Embryonic facial prominence (tissue), 1 donor: ENCODE measurements around the gene PCID2.

ENCODE experiments used
- DNase-seq: peaks from one replicate; pipeline ENCODE4 v3.0.0-alpha.2; 2016; ENCODE audit errors: extremely low spot score

PCID2 gene

DNA sequence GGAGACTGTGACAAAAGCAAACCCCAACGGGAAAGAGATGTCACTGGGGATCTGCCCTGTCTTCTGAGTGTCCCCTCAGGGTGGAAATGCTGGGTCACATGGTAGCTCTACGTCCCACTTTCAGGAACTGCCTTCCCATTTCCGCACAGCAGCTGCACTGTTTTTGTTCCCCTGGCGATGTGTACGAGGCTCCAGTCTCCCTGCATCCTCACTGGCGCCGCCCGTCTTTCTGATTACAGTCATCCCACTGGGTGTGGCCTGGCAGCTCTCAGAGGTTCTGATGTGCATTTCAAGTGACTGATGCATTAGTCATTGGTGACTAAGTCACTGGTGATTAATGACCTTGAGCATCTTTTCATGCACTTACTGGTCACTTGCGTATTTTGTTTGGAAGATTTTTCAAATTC is 21.2 kb downstream of the PCID2 start:
- DNase-seq: no peak

DNA sequence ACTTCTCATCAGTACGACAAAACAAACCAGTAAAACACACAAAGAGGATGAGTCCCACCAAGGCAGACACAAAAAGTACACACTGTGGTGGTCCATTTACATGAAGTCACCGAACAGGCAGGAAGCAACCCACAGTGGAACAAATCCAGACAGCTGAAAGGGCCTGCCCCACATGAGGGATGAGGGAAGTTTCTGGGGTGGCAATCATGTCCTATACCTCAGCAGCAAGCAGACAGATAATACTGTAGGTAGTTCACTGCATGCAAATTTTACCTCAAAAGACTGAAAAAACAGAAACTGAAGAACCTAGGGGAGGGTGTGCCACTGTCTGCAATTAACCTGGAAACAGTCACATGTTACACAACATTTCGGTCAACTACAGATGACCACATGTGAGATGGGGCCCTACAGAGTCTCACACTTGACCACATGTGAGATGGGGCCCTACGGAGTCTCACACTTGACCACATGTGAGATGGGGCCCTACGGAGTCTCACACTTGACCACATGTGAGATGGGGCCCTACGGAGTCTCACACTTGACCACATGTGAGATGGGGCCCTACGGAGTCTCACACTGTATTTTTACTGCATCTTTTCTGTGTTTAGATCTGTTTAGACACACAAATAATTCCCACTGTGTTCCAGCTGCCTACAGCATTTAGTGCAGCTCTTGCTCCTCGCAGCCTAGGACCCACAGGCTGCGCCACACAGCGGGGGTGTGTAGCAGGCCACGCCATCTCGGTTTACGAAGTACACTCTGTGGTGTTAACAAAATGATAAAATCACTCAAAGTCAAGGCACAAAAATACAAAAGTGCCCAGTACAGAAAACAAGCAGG is 22.2 kb downstream of the PCID2 start:
- DNase-seq: no peak

DNA sequence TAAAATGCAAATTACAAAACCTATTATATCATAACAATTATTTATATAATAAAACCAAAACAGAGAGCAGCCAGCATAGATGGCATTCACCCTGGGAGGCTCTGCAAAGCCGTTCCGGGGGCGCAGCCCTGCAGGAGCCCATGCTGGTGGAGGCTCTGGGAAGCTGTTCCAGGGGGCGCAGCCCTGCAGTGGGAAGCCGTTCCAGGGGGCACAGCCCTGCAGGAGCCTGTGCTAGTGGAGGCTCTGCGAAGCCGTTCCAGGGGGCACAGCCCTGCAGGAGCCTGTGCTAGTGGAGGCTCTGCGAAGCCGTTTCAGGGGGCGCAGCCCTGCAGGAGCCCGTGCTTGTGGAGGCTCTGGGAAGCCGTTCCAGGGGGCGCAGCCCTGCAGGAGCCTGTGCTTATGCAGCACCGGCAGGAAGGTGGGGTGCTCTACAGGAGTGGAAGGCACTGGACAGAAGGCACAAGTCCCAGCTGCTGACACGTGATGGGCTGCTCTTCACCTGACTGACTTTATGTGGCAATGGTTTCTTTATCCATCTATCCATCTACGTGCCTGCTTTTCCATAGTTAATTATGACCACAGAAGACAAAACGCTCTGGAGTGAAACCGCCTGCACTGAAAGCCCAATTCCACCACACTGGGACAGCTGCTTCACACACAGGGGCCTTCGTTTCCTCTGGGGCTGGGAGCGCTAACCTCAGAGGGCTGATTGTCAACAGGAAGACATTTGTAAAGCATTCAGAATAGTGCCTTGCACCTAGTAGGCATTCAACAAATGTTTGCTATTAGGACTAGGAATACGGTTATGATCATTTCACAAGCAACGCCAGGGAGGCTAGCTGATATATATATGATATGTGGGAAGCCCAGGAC is 23.7 kb downstream of the PCID2 start:
- no peak for DNase-seq

DNA sequence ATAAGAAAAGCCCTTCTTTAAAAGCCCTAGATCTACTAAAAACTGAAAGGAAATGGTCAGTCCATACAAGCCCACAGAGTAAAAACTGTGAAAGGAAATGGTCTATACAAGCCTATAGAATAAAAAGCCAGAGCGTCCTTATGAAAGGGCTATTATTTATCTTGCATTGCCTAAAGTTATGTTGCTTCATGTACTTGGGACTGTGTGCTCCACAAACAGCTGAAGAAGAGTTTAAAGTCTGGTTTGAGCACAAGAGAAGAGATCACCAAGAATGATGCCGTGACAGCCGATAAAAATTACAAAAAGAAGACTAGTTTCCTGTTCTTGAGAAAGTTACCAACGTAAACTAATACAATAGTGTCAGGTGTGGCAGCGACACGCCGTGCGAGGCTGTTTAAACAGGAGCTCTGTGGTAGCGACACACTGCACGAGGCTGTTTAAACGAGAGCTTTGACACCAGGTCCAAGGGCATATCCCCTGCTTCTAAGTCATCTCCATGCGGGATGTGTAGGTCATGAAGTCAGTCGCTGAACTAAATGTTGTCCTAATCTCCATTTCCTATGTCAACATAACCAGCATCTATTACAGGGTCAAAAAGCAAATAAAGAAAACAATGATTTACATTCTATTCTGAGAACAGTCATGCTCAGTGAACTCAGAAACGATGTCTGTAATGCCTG is 24.9 kb downstream of the PCID2 start:
- no peak for DNase-seq

DNA sequence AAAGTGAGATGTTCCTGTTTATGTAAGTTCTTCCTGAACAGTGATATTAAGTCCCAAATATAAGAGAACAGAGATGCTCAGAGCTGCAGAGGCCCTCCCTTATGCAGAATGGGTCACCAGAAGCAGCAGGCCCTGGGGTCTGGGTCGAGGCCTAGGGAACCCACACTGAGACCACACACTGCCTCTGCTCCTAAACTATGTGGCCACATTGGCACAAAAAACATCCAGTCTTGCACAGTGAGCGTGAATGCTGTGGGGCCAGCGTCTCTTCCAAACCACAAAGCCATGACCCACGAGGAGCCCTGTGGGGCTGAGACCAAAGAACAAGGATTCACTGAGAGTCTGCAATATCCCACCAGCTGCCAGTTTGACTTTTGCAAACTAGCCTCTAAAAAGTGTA is 26.4 kb downstream of the PCID2 start:
- DNase-seq: no peak

DNA sequence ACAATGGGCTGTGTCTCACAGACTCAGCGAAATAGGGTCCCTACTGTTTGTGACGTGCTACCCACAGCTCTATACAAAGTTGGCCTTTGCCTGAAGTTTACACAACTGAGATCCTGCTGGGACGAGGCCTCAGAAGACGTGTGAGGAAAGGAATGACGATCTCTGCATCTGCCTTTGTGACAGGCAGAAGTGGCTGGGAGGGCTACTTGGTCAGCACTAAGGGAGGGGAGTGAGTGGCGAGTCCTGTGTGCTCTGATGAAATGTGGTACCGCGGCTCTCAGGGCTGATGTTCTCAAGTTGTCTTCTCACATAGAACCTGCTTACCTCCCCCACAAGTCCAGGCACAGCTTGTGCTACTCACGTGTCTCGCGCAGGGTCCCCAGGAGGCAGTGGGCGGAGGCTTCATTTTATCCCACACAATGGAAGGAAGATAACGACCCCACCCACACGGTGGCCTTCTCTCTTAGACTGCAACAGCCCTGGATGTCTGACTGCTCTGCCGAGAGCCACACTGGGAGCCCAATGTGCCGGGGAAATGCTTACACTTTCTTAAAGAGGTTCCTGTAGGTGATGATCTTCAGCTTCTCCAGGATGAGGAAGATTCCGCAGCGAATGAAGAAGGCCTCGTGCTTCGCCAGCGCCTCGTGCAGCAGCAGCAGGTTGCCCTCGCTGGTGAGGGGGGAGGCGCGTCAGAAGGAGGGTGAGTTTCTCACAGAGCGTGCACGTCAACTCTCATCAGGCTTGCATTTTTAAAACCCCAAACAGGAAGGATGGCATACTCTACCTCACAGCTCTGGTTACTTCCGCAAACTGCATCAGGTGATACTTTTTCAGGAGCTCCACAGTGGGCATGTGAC is 28.9 kb downstream of the PCID2 start:
- no peak for DNase-seq

DNA sequence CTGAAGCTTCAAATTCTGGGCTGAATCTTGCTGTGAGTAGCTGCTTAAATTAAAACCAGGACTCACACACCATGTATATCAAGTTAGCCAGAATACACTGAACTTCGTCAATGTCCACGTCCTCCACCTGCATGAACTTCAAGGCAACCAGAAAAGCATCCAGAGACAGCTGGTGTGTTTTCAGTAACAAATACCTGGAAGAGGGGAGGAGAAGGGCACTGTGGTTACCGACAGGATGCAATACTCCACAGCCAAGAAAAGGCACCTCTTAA is 29.6 kb downstream of the PCID2 start:
- DNase-seq: no peak

DNA sequence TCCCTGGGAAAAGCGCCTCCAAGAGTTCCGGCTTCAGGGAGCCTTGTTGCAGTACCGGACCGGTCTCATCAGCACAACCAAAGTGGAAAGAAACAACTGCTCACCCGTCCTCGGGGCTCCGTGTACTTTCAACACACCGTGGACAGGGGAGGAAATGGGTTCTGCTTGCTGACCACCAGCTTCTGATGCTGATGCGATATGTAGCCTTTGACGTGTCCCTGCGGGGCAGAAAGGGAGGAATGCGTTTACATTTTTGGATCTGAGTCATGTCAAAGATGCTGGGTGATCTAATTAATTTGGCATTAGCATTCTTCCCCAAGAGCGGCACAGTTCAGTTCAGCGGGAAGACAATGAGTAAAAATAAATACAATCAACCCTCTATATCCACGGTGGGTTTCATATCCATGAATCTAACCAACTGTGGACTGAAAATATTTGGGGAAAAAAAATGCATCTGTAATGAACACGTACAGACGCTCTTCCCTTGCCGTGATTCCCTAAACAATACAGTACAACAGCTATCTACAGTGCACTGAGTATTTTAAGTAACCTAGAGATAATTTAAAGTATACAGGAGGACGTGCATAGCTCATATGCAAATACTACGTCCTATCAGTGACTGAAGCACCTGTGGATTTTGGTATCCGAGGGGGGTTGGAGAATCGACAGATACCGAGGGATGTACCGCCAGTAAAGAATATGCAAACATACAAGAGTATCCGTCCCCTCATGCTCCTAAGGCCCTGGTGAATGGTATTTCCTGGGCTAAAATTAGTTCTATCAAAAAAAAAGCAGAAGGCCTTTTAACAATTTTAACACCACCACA is 30.2 kb downstream of the PCID2 start:
- no peak for DNase-seq

DNA sequence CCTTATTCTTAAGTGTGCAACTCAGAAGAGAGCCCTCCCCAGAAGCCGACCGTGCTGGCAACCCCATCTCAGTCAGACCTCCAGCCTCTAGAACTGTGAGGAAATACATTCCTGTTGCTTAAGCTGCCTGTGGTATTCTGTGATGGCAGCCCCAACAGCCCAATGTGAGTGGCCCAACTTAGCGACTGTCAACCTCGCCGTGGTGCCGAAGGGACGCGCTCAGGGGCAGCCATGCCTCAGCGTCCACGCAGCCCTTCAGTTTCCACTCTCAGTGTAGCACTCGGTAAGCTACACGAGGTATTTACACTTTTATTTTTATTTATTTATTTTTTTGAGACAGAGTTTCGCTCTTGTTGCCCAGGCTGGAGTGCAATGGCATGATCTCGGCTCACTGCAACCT is 31.6 kb downstream of the PCID2 start:
- DNase-seq: no peak

DNA sequence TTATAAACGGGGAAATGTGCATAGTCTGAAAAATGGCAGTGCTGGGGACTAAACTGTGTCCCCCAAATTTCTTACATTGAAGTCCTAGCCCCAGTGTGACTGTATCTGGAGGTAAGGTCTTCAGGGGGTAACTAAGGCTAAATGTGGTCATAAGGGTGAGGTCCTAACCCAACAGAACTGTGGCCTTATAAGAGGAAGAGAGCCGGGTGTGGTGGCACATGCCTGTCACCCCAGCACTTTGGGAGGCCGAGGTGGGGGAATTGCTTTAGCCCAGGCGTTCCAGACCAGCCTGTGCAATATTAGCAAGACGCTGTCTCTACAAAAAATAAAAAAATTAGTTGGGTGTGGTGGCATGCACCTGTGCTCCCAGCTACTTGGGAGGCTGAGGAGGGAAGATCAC is 32.2 kb downstream of the PCID2 start:
- DNase-seq: no peak

DNA sequence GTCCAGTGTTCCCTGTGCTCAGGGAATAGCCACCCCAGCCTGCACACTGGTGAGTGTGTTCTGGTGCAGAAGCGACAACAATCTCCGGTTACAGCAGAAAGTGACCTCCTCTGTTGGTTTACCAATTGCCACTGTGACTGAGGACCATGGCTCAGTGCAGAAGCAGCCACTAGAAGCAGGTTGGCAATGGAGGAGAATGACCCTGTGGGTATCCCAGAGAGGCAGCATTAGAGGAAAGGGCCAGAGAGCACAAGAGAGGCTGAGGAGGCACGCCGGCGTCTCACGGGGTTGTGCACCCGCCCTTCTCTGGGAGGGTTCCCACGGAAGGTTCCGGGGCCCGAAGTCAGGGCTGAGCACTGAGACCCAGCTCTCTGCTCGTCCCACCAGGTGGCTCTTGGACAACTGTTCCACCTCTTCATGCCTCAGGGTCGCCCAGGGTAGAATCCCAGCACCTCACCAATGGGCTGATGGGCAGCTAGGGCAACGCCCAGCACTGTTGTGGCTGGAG is 36.0 kb downstream of the PCID2 start:
- no peak for DNase-seq

DNA sequence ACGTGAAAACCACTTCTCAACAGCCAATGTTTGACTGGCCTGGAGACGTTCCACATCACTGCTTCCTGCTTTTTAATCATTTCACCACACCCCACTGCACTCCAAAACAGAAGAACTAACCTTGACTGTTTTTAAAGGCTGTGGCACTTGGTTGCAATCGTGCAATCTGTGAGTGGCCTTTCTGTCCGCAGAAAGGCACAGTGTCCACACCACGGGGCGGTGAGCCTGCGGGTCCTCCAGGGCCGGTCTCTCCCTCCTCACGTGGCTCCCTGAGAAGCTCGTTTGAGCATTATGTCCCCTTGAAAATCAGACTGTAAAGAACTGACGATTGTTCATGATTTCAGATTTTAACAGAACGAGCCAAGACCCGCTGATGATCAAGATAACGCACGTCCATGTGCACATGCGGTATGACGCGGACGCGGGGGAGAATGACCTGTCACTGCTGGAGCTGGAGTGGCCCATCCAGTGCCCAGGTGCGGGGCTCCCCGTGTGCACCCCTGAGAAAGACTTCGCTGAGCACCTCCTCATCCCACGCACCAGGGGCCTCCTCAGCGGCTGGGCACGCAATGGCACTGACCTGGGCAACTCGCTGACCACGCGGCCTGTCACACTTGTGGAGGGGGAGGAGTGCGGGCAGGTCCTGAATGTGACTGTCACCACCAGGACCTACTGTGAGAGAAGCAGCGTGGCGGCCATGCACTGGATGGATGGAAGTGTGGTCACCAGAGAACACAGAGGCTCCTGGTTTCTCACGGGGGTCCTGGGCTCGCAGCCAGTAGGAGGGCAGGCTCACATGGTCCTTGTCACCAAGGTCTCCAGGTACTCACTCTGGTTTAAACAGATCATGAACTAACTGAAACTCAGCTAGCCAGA is 37.0 kb downstream of the PCID2 start:
- no peak for DNase-seq

DNA sequence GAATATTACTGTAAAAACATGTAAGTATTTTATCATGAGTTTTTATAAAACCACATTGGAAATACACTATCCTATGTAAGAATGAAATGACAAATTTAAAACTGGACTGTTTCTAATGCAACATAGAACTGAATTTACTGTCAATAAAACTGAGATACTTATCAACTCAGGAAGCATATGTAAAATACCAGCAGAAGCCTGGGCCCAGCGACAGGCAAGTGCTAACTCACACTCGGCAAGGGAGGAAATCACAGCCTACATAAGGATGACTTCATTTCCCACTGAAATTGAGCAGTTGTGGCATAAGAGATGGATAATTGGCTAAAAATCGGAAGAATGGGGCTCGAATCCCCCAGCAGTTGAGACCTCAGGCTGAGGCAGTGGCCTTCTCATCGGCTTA is 38.0 kb downstream of the PCID2 start:
- DNase-seq: no peak

DNA sequence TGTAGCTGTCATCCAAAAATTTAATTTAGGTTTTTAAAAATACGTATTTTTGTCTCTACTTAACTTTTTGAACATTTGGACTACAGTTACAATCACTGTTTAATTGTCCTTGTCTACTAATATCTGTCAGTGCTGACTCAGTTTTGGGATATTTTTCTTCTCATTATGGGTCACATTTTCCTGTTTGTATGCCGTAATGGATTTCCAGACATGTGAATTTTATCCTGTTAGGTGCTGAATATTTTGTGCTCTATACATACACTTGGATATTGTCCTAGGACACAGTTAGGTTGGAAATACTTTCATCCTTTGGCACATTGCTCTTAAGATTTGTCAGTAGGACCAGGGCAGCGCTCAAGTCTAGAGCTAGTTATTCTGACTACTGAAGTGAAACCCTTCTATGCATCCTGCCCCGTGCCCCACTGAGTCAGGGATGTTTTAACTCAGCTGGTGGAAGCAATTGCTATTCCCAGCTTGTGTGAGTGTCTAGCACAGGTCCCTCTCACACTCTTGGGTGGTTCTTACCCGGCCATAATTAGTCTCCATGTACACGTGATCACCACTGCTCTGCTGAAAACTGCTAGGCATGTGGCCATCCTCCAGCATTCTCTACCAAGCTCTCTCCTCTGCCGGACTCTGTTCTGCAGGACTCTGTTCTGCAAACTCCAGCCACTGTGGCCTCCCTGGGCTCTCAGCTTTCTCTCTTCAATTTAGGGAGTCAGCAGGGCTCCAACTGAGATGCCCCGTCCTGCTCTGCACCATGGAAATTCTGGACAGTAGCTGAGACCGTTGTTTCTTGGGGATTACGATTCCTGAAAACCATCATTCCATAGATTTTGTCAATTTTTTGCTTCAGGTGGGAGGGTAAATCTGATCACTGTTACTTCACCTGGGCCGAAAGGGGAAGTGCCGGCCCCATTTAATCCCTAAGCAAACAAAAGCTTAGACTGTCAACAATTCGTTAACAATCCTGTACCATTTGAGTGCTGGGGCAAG is 38.9 kb downstream of the PCID2 start:
- DNase-seq: no peak

DNA sequence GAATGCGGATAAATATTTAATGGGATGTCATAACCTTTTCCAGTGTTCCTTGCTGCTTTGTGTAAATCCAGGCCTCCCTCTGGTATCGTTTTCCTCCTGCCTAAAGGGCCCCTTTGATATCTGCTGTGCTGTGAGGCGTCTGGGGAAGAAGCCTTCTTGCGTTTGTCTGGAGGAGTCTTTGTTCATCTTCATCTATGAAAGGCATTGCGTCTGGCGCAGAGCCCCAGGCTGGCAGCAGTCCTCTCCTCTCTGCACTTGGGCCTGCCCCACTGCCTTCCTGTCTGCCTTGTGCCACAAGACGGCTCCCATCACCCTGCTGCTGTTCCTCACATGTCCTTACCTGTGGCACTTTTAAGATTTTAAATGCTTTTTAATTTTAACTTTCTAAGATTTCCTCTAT is 40.3 kb downstream of the PCID2 start:
- DNase-seq: no peak

DNA sequence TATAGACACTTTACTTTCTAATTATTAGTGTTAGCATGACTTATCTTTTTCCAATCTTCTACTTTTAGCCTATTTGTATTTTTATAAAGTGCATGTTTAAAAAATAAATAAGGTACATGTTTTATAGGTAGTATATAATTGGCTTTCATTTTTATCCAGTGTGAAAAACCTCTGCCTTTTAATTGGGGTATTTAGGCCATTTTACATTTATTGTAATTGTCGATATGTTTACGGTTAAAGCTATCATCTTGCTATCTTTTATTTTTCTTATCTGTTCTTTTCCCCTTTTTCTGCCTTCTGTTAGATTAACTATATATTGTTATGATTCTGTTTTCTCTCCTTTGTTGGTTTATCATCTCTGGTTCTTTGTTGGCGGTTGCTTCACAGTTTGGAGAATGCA is 40.9 kb downstream of the PCID2 start:
- DNase-seq: no peak

DNA sequence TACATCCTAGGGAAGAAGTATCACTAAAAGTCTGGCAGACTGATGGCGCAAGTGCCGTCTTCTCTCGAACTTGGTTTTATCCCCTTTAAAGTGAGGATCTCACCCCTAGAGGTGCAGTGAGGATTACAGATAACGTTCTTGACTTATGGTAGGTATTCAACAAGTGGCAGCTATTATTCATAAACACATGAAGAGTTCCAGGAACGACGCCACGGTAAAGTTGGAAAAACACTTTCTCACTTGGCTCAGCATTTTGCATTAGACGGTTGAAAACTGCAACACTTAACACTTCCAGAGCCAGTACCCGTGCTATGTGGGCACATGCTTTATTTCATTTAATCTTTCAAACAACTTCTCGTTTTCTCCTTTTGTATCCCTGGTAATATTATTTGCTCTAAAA is 41.3 kb downstream of the PCID2 start:
- DNase-seq: no peak

DNA sequence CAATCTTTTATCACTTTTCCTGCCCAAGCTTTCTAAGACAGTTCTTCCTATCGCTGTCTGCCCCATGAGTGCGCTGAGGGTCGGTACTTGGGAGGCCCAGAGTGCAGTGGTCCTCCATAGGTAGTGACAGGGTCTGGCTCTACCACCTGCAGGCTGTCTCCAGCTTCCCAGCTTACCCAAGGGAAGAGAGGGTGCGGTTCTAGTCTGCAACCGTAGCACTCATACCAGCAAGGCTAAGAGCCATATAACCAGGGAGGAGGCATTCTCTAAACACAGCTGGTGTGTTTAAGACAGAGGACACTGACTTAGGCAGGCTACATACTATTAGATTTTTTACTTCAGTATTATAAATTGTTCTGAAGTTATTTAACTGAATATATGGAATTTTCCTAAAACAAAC is 41.8 kb downstream of the PCID2 start:
- no peak for DNase-seq
